ENCODE data around the gene COL21A1. TPM values are rescaled to one million over a fixed set of nuclear protein-coding genes. Genes with fewer than 3 reads are reported as not detected.

The COL21A1 gene
- polyA plus RNA-seq, 3 donors = 103 to 121 (median 121) TPM

GRCh38 chr6:56087421-56087820 lies 160.0 kb downstream of the COL21A1 start:
- DNase-seq (ENCODE audit: extremely low read depth in 1 of 11, low read depth in 9 of 11, low spot score in 4 of 11) = peak in 2 of 11 donors; percentile 38 to 43

GRCh38 chr6:56079751-56080540 lies 167.4 kb downstream of the COL21A1 start:
- no peak for DNase-seq (ENCODE audit: extremely low read depth in 1 of 11, low read depth in 9 of 11, low spot score in 4 of 11)

- no peak for DNase-seq (ENCODE audit: extremely low read depth in 1 of 11, low read depth in 9 of 11, low spot score in 4 of 11)
These were observed 171.3 kb downstream of the COL21A1 start for GRCh38 chr6:56076033-56076432.

GRCh38 chr6:56073761-56074160 lies 173.6 kb downstream of the COL21A1 start:
- DNase-seq (ENCODE audit: extremely low read depth in 1 of 11, low read depth in 9 of 11, low spot score in 4 of 11) = no peak

- no peak for DNase-seq (ENCODE audit: extremely low read depth in 1 of 11, low read depth in 9 of 11, low spot score in 4 of 11)
These were observed 174.1 kb downstream of the COL21A1 start for GRCh38 chr6:56073315-56073714.

GRCh38 chr6:56072856-56073255 lies 174.5 kb downstream of the COL21A1 start:
- no peak for DNase-seq (ENCODE audit: extremely low read depth in 1 of 11, low read depth in 9 of 11, low spot score in 4 of 11)

- DNase-seq (ENCODE audit: extremely low read depth in 1 of 11, low read depth in 9 of 11, low spot score in 4 of 11) = no peak
These were observed 182.0 kb downstream of the COL21A1 start for GRCh38 chr6:56065408-56065807.

- no peak for DNase-seq (ENCODE audit: extremely low read depth in 1 of 11, low read depth in 9 of 11, low spot score in 4 of 11)
These were observed 184.5 kb downstream of the COL21A1 start for GRCh38 chr6:56062836-56063235.

- no peak for DNase-seq (ENCODE audit: extremely low read depth in 1 of 11, low read depth in 9 of 11, low spot score in 4 of 11)
These were observed 188.7 kb downstream of the COL21A1 start for GRCh38 chr6:56058636-56059035.

GRCh38 chr6:56055081-56055704 lies 192.2 kb downstream of the COL21A1 start:
- DNase-seq (ENCODE audit: extremely low read depth in 1 of 11, low read depth in 9 of 11, low spot score in 4 of 11) = no peak

- no peak for DNase-seq (ENCODE audit: extremely low read depth in 1 of 11, low read depth in 9 of 11, low spot score in 4 of 11)
These were observed 196.2 kb downstream of the COL21A1 start for GRCh38 chr6:56051202-56051598.

- DNase-seq (ENCODE audit: extremely low read depth in 1 of 11, low read depth in 9 of 11, low spot score in 4 of 11) = no peak
These were observed 196.7 kb downstream of the COL21A1 start for GRCh38 chr6:56050530-56051201.

GRCh38 chr6:56048601-56049000 lies 198.8 kb downstream of the COL21A1 start:
- no peak for DNase-seq (ENCODE audit: extremely low read depth in 1 of 11, low read depth in 9 of 11, low spot score in 4 of 11)

GRCh38 chr6:56047931-56048540 lies 199.3 kb downstream of the COL21A1 start:
- DNase-seq (ENCODE audit: extremely low read depth in 1 of 11, low read depth in 9 of 11, low spot score in 4 of 11) = no peak

- no peak for DNase-seq (ENCODE audit: extremely low read depth in 1 of 11, low read depth in 9 of 11, low spot score in 4 of 11)
These were observed 200.8 kb downstream of the COL21A1 start for GRCh38 chr6:56046576-56046975.

GRCh38 chr6:56043761-56044160 lies 203.6 kb downstream of the COL21A1 start:
- no peak for DNase-seq (ENCODE audit: extremely low read depth in 1 of 11, low read depth in 9 of 11, low spot score in 4 of 11)

- DNase-seq (ENCODE audit: extremely low read depth in 1 of 11, low read depth in 9 of 11, low spot score in 4 of 11) = no peak
These were observed 204.3 kb downstream of the COL21A1 start for GRCh38 chr6:56043076-56043475.

- no peak for DNase-seq (ENCODE audit: extremely low read depth in 1 of 11, low read depth in 9 of 11, low spot score in 4 of 11)
These were observed 205.8 kb downstream of the COL21A1 start for GRCh38 chr6:56041591-56041990.

- DNase-seq (ENCODE audit: extremely low read depth in 1 of 11, low read depth in 9 of 11, low spot score in 4 of 11) = no peak
These were observed 206.5 kb downstream of the COL21A1 start for GRCh38 chr6:56040889-56041301.

- DNase-seq (ENCODE audit: extremely low read depth in 1 of 11, low read depth in 9 of 11, low spot score in 4 of 11) = no peak
These were observed 207.2 kb downstream of the COL21A1 start for GRCh38 chr6:56040223-56040622.
